Smooth muscle cell (in vitro differentiated cells): Measurements from ENCODE around the gene GRM5. TPM values are rescaled to one million over a fixed set of nuclear protein-coding genes. Genes with fewer than 3 reads are reported as not detected.
"Not testable (repeated sequence)": the region's sequence is repeated elsewhere in the genome, so short reads cannot be mapped to it uniquely, and the experiment has no call there.

Experiments used
- DNase-seq: peaks from one replicate; lab custom pipeline; 2025; ENCODE audit not compliant: unreplicated experiment; lab: John Stamatoyannopoulos, UW
- H2AFZ ChIP-seq: fragments of 200-600 bp; sonication (generic); 2 replicates; pipeline ENCODE4 v1.6.0; 2016; ENCODE audit warnings: antibody characterized with exemption, low read depth, mild to moderate bottlenecking
- H3F3A ChIP-seq: fragments of 200-600 bp; sonication (generic); 2 replicates; pipeline ENCODE4 v1.6.0; 2017; ENCODE audit warnings: antibody characterized with exemption, low read depth
- H3K27ac ChIP-seq: fragments of 200-600 bp; sonication (generic); 2 replicates; pipeline ENCODE4 v1.5.1; 2016; ENCODE audit warnings: low read depth, mild to moderate bottlenecking
- H3K27me3 ChIP-seq: fragments of 200-600 bp; sonication (generic); 2 replicates; pipeline ENCODE4 v1.6.1; 2016; ENCODE audit warnings: low read depth, mild to moderate bottlenecking
- H3K36me3 ChIP-seq: fragments of 200-600 bp; sonication (generic); 2 replicates; pipeline ENCODE4 v1.5.1; 2016; ENCODE audit warnings: low read depth
- H3K4me1 ChIP-seq: fragments of 200-600 bp; sonication (generic); 2 replicates; pipeline ENCODE4 v1.5.1; 2016; ENCODE audit warnings: low read depth
- H3K4me2 ChIP-seq: fragments of 200-600 bp; sonication (generic); 2 replicates; pipeline ENCODE4 v1.6.0; 2016; ENCODE audit warnings: mild to moderate bottlenecking
- H3K4me3 ChIP-seq: fragments of 200-600 bp; sonication (generic); 2 replicates; pipeline ENCODE4 v1.5.1; 2016; ENCODE audit warnings: mild to moderate bottlenecking
- H3K79me2 ChIP-seq: fragments of 200-600 bp; sonication (generic); 2 replicates; pipeline ENCODE4 v1.6.0; 2016; ENCODE audit warnings: low read depth, mild to moderate bottlenecking
- H3K9ac ChIP-seq: fragments of 200-600 bp; sonication (generic); 2 replicates; pipeline ENCODE4 v1.6.0; 2016; ENCODE audit warnings: low read depth
- H3K9me3 ChIP-seq: fragments of 200-600 bp; sonication (generic); replicated peaks from 2 replicates; pipeline ENCODE4 v1.5.1; 2016; ENCODE audit warnings: low read depth
- H4K20me1 ChIP-seq: fragments of 200-600 bp; sonication (generic); 2 replicates; pipeline ENCODE4 v1.6.0; 2016; ENCODE audit warnings: low read depth
- CTCF ChIP-seq: fragments of 200-600 bp; sonication (generic); IDR thresholded peaks from 2 replicates; pipeline ENCODE4 v1.5.1; 2017; ENCODE audit warnings: borderline replicate concordance, mild to moderate bottlenecking, antibody characterized with exemption; ENCODE audit not compliant: insufficient read depth, poor library complexity, severe bottlenecking
- WGBS: methylation state at CpG from one replicate; pipeline ENCODE4 v1.1.7; 2016; ENCODE audit warnings: low lambda C conversion rate; 5-methylcytosine and 5-hydroxymethylcytosine counted together
- polyA plus RNA-seq: library from polyadenylated mRNA; unstranded; fragments of >200 nt; fragmentation: Nextera tagmentation; extraction: Ambion mirVana; gene quantifications from 2 replicates; pipeline ENCODE4 v1.2.1, GENCODE V29; 2016
- total RNA-seq: library from RNA; depleted of rRNA; stranded (reverse); fragments of >200 nt; gene quantifications from 2 replicates; pipeline ENCODE4 v1.2.3, GENCODE V29; 2014

Gene GRM5
- total and polyA plus RNA-seq, 2 experiments from 2014 or later, result not detected

DNA sequence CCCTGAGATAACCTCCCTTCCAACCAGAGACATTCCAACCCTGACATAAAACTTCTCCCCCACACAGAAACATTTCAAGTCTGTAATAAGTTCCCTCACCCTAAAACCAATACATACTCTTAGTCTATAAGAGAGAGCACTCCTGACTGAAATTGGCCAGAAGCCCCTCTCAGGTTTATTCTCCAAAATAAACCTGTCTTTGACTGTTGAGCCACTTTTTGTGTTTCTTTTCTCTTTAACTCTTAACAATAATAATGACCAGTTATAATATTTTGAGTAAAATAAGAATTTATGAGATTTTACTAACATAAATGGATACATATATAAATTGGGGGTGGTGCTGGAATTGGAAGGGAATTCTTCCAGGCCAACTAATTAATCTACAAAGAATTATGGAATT is 93.6 kb downstream of the GRM5 start:
- H3F3A ChIP-seq, result no peaks in the 10 kb centered on the region
- no peak overlapping the region for H3K9ac ChIP-seq
- no peak overlapping the region for H3K4me2 ChIP-seq
- H3K79me2 ChIP-seq, result no peaks in the 10 kb centered on the region
- no peaks in the 10 kb centered on the region for H3K4me1 ChIP-seq
- no peak overlapping the region for H3K27ac ChIP-seq
- no peak overlapping the region for H2AFZ ChIP-seq
- no peaks in the 10 kb centered on the region for H4K20me1 ChIP-seq
- H3K4me3 ChIP-seq, result no peak overlapping the region
- no peak for TF ChIP-seq CTCF
- H3K9me3 ChIP-seq, result no peaks in the 10 kb centered on the region
- no peaks in the 10 kb centered on the region for H3K27me3 ChIP-seq
- no peak for DNase-seq
- no peaks in the 10 kb centered on the region for H3K36me3 ChIP-seq

GRCh38 chr11:88961621-88962020 is 104.2 kb downstream of the GRM5 start:
- not testable (repeated sequence) for H3K79me2 ChIP-seq, H3K9me3 ChIP-seq, H3K27ac ChIP-seq, H3K36me3 ChIP-seq, H3K4me1 ChIP-seq, H3F3A ChIP-seq, DNase-seq, H4K20me1 ChIP-seq, H3K4me3 ChIP-seq, H3K9ac ChIP-seq, H3K4me2 ChIP-seq, H2AFZ ChIP-seq, H3K27me3 ChIP-seq
- WGBS, result 84% methylated on average over 2 of the region's 2 CpGs

- H3K9ac ChIP-seq, H3K79me2 ChIP-seq, H3F3A ChIP-seq, H3K4me3 ChIP-seq, H2AFZ ChIP-seq, H3K9me3 ChIP-seq, DNase-seq, H4K20me1 ChIP-seq, H3K27ac ChIP-seq, H3K27me3 ChIP-seq, H3K36me3 ChIP-seq, H3K4me2 ChIP-seq, H3K4me1 ChIP-seq: not testable (repeated sequence)
- WGBS, result 40% methylated on average over 3 of the region's 3 CpGs
Measured at GRCh38 chr11:88959857-88960256, 105.9 kb downstream of the GRM5 start.

- Histone ChIP-seq H4K20me1 (no peaks in the 10 kb centered on the region), H3K9me3 (no peaks in the 10 kb centered on the region), H3K9ac (no peak overlapping the region), H3K36me3 (no peaks in the 10 kb centered on the region), H3K79me2 (no peaks in the 10 kb centered on the region), H3K4me1 (no peaks in the 10 kb centered on the region), H3K4me3 (no peak overlapping the region), H3K27ac (no peak overlapping the region), H2AFZ (no peak overlapping the region), H3F3A (no peaks in the 10 kb centered on the region), H3K4me2 (no peak overlapping the region), H3K27me3 (no peaks in the 10 kb centered on the region)
- DNase-seq, result no peak
- no peak for TF ChIP-seq CTCF
Measured at GRCh38 chr11:88950975-88951374, 114.8 kb downstream of the GRM5 start.

DNA sequence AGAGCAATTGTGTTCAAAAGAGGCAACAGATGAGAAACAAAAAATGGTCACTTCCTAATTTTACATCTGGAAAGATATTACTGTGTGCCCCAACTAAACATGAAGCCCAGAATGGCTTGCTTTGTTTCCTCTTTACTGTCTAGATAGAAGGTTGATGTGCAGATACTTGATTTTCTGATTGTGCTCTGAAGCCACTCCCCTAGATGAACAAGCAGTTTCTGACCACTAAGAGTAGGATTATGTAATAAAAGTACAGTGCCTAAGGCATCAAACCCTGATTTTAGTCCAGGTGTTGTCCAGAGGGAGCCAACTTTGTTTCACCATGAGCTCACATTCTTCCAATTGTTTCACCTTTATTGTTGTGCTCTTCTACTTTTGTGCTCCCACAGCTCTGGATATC is 116.9 kb downstream of the GRM5 start:
- not testable (repeated sequence) for DNase-seq

DNA sequence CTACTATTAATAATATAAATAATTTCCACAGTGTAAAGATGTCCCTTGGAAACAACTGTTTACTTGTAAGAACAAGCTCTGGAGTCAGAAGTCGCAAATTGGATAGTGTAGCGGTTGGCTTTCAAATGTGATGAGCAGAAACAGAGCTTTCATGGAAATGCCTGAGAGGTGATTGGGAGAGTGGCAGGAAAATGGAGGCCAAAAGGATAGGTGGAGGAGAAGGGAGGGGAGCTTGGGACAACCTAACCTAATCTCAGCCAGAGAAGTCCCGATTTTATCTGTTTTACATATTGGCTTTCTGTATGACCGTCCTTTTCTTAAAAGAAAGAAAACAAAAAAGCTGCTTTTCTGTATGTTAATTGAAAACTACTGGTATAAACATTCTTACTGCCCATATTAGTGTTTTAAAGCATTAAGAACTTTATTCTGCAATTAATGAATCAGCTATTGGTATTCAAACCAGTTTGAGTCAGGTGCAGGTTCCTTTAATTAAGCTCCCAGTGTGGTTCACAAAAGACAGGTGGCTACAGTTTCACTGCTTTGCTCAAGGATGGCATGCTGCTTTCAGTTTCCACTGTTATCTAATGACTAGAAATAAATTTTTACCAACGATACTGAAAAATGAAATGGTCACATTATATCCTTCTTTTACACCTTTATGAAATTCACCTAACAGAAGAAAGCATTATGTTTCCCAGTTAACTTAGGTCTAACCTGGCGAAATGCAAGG is 117.8 kb downstream of the GRM5 start:
- H4K20me1 ChIP-seq, H3K79me2 ChIP-seq, H3K27ac ChIP-seq, H3K9me3 ChIP-seq, H2AFZ ChIP-seq, H3K9ac ChIP-seq, H3K4me2 ChIP-seq, H3K27me3 ChIP-seq, DNase-seq, H3K4me1 ChIP-seq, H3F3A ChIP-seq, H3K4me3 ChIP-seq, H3K36me3 ChIP-seq: not testable (repeated sequence)
- WGBS, result 89% methylated on average over 6 of the region's 6 CpGs

More for the DNA sequence above, 116.9 kb downstream of the GRM5 start:
- H3K36me3 ChIP-seq, H3K4me1 ChIP-seq, H4K20me1 ChIP-seq, H3K4me2 ChIP-seq, H3K79me2 ChIP-seq, H3K9ac ChIP-seq, H3K9me3 ChIP-seq, H3F3A ChIP-seq, H3K4me3 ChIP-seq, H3K27me3 ChIP-seq, H3K27ac ChIP-seq, H2AFZ ChIP-seq: not testable (repeated sequence)

DNA sequence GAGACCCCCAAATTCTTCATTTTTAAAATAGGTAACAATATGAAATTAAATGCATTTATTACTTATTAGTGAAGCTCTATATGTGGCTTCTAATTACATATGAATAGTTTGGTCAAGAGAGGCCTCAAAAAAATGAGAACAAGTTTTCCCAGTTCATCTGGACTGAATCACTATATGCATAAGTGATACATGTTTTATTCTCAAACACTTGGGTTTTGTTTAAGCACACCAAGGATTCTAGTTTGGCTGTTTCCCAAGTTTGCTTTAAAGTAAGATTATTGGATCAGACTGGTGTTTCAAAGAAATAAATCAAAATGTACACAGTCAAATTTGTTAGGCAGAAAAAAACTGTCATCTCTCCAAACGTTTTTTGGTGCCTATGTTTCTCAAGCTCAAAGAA is 136.1 kb downstream of the GRM5 start:
- not testable (repeated sequence) for H3K4me1 ChIP-seq, H3K79me2 ChIP-seq, H4K20me1 ChIP-seq, H3K27ac ChIP-seq, H3K9ac ChIP-seq, H3K4me3 ChIP-seq, H3K36me3 ChIP-seq, H2AFZ ChIP-seq, DNase-seq, H3K9me3 ChIP-seq, H3K27me3 ChIP-seq, H3F3A ChIP-seq, H3K4me2 ChIP-seq
- 16% methylated on average over 1 of the region's 1 CpG for WGBS
